HL-60 (cell line): ENCODE data around the gene MMP25.

Source experiments
- DNase-seq, 2 experiments: peaks; one replicate each; pipeline ENCODE4 v3.0.0-alpha.2; 2010 to 2020; ENCODE audit warnings: low read depth in 1 of 2, low spot score in 1 of 2
- H3K27ac ChIP-seq: fragments of 250-450 bp; sonication (Bioruptor Pico); replicated peaks from 2 replicates; pipeline ENCODE4 v1.5.1; 2020; ENCODE audit warnings: mild to moderate bottlenecking, moderate library complexity
- H3K27me3 ChIP-seq: fragments of 250-450 bp; sonication (Bioruptor Pico); 2 replicates; pipeline ENCODE4 v1.5.1; 2021; ENCODE audit warnings: mild to moderate bottlenecking, moderate library complexity; ENCODE audit not compliant: insufficient read depth, poor library complexity, severe bottlenecking
- H3K4me3 ChIP-seq: replicated peaks from 2 replicates; pipeline ENCODE4 v1.5.1; 2011; ENCODE audit warnings: mild to moderate bottlenecking, control low read depth, low read length; ENCODE audit not compliant: insufficient read depth
- CTCF ChIP-seq: IDR thresholded peaks from one replicate; pipeline ENCODE4 v1.5.1; 2011; ENCODE audit warnings: low read length, control low read depth, inconsistent platforms; ENCODE audit not compliant: insufficient read depth
- GABPA ChIP-seq: IDR thresholded peaks from 2 replicates; pipeline ENCODE4 v1.6.1; 2012; ENCODE audit warnings: low read depth
- POLR2AphosphoS5 ChIP-seq: IDR thresholded peaks from 2 replicates; pipeline ENCODE4 v1.6.1; 2012; ENCODE audit warnings: low read depth
- SPI1 ChIP-seq: IDR thresholded peaks from 2 replicates; pipeline ENCODE4 v1.6.1; 2012; ENCODE audit warnings: low read depth, mild to moderate bottlenecking, borderline replicate concordance
- TF ChIP-seq, protein P1 (sequence below): IDR thresholded peaks from 2 replicates; pipeline ENCODE4 v1.6.1; 2012; ENCODE audit warnings: low read depth; ENCODE audit not compliant: insufficient replicate concordance

MMP25 gene

DNA sequence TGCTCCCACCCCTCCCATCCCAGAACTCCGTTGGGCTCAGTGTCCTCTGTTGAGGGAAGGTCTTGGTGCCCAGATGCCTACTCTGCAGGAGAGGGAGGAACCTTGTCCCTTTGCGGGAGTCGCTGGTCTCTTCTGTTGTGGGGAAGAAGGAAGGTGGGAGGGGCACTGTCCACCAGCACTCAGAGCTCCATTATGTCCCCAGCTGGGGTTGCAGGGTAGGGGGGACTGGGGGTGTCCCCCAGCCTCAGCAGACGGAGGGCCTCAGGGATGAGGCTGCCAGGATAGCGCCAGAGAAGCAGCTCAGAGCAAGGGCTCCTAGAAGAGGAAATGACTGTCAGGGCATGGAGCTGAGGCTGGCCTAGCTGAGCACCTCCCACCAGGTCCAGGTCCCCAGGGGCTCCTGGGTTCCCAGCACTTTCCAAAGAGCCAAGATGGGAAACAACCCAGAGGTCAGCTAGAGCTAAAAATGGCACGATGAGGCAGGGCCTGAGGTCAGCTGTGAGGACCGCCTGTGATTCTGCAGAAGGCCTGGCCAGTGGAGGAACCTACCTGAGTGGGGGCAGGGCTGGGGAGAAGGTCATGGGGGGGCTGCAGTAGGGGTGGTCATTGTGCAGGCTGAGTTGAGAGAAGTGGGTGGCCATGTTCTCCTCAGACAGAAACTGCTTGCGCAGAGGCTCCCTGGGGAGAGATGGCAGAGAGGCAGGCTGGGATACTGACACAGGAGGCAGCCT, 23.5 kb upstream of the MMP25 start:
- TF ChIP-seq SPI1 (no peak; the same call in 1 of the 2 replicates), POLR2AphosphoS5 (no peak; the same call in 1 of the 2 replicates), GABPA (no peak), CTCF (no peak)
- TF ChIP-seq, protein P1, sequence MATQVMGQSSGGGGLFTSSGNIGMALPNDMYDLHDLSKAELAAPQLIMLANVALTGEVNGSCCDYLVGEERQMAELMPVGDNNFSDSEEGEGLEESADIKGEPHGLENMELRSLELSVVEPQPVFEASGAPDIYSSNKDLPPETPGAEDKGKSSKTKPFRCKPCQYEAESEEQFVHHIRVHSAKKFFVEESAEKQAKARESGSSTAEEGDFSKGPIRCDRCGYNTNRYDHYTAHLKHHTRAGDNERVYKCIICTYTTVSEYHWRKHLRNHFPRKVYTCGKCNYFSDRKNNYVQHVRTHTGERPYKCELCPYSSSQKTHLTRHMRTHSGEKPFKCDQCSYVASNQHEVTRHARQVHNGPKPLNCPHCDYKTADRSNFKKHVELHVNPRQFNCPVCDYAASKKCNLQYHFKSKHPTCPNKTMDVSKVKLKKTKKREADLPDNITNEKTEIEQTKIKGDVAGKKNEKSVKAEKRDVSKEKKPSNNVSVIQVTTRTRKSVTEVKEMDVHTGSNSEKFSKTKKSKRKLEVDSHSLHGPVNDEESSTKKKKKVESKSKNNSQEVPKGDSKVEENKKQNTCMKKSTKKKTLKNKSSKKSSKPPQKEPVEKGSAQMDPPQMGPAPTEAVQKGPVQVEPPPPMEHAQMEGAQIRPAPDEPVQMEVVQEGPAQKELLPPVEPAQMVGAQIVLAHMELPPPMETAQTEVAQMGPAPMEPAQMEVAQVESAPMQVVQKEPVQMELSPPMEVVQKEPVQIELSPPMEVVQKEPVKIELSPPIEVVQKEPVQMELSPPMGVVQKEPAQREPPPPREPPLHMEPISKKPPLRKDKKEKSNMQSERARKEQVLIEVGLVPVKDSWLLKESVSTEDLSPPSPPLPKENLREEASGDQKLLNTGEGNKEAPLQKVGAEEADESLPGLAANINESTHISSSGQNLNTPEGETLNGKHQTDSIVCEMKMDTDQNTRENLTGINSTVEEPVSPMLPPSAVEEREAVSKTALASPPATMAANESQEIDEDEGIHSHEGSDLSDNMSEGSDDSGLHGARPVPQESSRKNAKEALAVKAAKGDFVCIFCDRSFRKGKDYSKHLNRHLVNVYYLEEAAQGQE: no peak
- H3K4me3 ChIP-seq: peak overlapping the region; percentile 80
- peak in 1 of 2 experiments; percentile 50 for DNase-seq
- peak overlapping the region; percentile 98 for H3K27ac ChIP-seq
- H3K27me3 ChIP-seq: no peaks in the 10 kb centered on the region

DNA sequence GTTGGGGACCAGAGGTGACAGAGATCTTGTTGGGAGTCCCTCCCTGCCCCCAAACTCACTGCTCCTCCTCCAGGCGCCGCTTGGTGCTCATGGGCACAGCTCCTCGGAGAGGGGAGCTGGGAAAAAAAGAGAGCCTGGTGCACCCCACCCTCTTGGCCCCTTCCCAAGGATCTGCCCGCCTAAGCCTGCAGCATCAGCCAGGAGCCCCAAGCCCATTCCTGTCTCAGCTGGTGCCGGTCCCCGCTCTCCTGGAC, 23.0 kb upstream of the MMP25 start:
- no peaks in the 10 kb centered on the region for H3K27me3 ChIP-seq
- DNase-seq: no peak
- TF ChIP-seq GABPA (no peak), POLR2AphosphoS5 (no peak)
- TF ChIP-seq, protein P1: no peak
- peak overlapping the region; percentile 98 for H3K27ac ChIP-seq
- H3K4me3 ChIP-seq: peak overlapping the region; percentile 80

GRCh38 chr16:3023669-3024478, 22.5 kb upstream of the MMP25 start, which contains the start of the genes HCFC1R1 and THOC6:
TSS of gene HCFC1R1 (minus strand) at chr16:3023942. CDS start at chr16:3023941, 1 bp downstream.
TSS of gene THOC6 (plus strand) at chr16:3024035. CDS start at chr16:3024327, 292 bp downstream.
- H3K27ac ChIP-seq: peak within 1 kb of the TSS; percentile 98
- DNase-seq: peak; percentile 97 to 99
- TF ChIP-seq POLR2AphosphoS5 (peak; percentile 85; the same call in 1 of the 2 replicates), GABPA (no peak), SPI1 (peak; percentile 52; the same call in 1 of the 2 replicates)
- H3K27me3 ChIP-seq: peaks cover 1% of the 10 kb centered on the region
- peak within 1 kb of the TSS; percentile 80 for H3K4me3 ChIP-seq

GRCh38 chr16:3025032-3026002, 21.0 kb upstream of the MMP25 start:
- Histone ChIP-seq H3K27me3 (peaks cover 6% of the 10 kb centered on the region), H3K4me3 (no peak overlapping the region), H3K27ac (no peak overlapping the region)
- no peak for DNase-seq
- TF ChIP-seq CTCF: no peak
- no peak for TF ChIP-seq SPI1
- TF ChIP-seq GABPA: no peak
- TF ChIP-seq POLR2AphosphoS5: no peak
- TF ChIP-seq, protein P1: no peak
